GM18520 (cell line): Measurements from ENCODE around the gene PEAK3.

Source experiments
- ATAC-seq: cut with Tn5 transposase; IDR thresholded peaks from one replicate; pipeline ENCODE4 v1.9.1; 2021; ENCODE audit not compliant: unreplicated experiment

Gene PEAK3

GRCh38 chr19:2226051-2226839 lies 55.7 kb downstream of the PEAK3 start:
- ATAC-seq, result no peak

- no peak for ATAC-seq
These were observed 56.4 kb downstream of the PEAK3 start for GRCh38 chr19:2225415-2226050.

- no peak for ATAC-seq
These were observed 57.1 kb downstream of the PEAK3 start for GRCh38 chr19:2224754-2225349.
